ENCODE results near the gene COL27A1.

- TF ChIP-seq, protein P1, sequence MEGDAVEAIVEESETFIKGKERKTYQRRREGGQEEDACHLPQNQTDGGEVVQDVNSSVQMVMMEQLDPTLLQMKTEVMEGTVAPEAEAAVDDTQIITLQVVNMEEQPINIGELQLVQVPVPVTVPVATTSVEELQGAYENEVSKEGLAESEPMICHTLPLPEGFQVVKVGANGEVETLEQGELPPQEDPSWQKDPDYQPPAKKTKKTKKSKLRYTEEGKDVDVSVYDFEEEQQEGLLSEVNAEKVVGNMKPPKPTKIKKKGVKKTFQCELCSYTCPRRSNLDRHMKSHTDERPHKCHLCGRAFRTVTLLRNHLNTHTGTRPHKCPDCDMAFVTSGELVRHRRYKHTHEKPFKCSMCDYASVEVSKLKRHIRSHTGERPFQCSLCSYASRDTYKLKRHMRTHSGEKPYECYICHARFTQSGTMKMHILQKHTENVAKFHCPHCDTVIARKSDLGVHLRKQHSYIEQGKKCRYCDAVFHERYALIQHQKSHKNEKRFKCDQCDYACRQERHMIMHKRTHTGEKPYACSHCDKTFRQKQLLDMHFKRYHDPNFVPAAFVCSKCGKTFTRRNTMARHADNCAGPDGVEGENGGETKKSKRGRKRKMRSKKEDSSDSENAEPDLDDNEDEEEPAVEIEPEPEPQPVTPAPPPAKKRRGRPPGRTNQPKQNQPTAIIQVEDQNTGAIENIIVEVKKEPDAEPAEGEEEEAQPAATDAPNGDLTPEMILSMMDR (optimal IDR thresholded peaks at IDR 0.05 in 1 of 3, IDR thresholded peaks at IDR 0.05 in 1 of 3, conservative IDR thresholded peaks at IDR 0.05 in 1 of 3; ENCODE audit: extremely low read depth in 1 of 3, insufficient read depth in 2 of 3, low read length in 3 of 3), result no peak
- TF ChIP-seq EZH2 (IDR thresholded peaks at IDR 0.05; ENCODE audit: low read length), result no peak
Observed at GRCh38 chr9:114200721-114201300, 45.5 kb downstream of the COL27A1 start.

Data from keratinocyte (primary cell).